Endometrium (tissue), 2 donors: Measurements from ENCODE around the gene VAT1.
"Not testable (repeated sequence)": the region's sequence is repeated elsewhere in the genome, so short reads cannot be mapped to it uniquely, and the experiment has no call there.

Source experiments
- FAIRE-seq: peaks from 2 replicates; lab custom pipeline; 2012; peaks lifted over from hg19 to GRCh38; lab: Jason Lieb, UNC
- donor health status: control.
- donor health status: control.

Gene VAT1

DNA sequence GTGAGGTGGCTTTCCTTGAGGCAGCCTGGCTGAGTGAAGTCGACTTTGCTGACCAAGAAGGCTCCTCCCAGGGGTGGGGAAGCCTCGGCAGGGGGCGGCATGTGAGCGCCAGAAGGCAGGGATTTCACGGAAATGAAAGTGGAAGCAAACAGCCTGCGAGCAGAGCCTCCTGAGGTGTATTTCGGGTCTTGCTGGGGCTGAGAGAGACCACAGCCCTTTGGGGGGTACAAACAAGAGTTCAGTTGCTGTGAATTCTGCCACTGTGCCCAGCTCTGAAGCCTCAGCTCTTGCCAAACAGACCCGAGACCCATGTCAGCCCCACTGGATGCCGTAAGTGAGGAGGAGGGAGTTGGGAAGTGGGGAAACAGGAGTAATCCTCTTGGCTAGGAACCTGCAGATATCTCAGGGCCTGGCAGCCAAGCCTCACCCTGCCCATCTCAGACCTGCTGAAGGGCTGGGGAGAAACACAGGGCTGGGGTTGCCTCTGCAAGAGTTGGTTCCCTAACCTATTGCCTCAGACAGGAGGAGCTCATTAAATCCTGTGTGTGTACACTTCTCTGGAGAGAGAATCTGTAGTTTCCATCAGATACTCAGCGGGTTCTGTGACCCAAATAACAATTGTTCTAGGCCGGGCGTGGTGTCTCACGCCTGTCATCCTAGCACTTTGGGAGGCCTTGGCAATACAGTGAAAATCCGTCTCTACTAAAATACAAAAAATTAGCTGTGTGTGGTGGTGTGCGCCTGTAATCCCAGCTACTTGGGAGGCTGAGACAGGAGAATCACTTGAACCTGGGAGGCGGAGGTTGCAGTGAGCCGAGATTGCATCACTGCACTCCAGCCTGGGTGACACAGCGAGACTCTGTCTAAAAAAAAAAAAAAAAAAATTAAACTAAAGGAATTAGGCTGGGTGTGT is 15.3 kb downstream of the VAT1 start, which contains the start of gene IFI35:
Gene IFI35 (plus strand): TSS at position 146 of the 913 bp plus-strand sequence. CDS start 164 bp downstream, at position 310.
- FAIRE-seq = no peak

GRCh38 chr17:43003542-43004172 is 18.5 kb downstream of the VAT1 start:
- FAIRE-seq = no peak

- not testable (repeated sequence) for FAIRE-seq
Measured at GRCh38 chr17:43000894-43001293, 21.3 kb downstream of the VAT1 start.

DNA sequence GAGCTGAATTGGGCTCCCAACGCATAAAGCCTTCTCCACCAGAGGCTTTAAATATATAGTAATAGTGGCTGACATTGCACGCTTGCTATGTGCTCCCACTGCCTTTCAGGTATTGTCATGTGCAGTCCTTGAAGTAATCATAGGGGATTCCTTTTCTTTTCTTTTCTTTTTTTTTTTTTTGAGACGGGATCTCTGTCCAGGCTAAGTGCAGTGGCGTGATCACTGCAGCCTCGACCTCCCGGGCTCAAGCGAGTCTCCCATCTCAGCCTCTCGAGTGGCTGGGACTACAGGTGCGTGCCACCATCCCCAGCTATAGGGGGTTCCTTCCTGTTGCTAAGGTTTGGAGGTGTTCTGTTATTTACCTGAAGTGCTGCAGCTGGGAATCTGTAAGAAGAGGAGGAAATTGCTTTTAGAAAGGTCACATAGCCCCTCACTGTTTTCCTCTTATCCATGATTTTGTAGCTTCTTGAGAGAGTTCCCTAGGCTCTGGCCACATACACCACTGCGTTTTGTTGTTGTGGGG is 23.1 kb downstream of the VAT1 start:
- FAIRE-seq = no peak

- FAIRE-seq = peak; percentile 99
Measured at GRCh38 chr17:42997984-42998938, 23.9 kb downstream of the VAT1 start, which contains the start of gene RPL27. Gene RPL27 (plus strand): TSS chr17:42998419. CDS start chr17:42998751, 332 bp downstream.

- no peak for FAIRE-seq
Measured at GRCh38 chr17:42997390-42997983, 24.7 kb downstream of the VAT1 start.

GRCh38 chr17:42993913-42994312 is 28.3 kb downstream of the VAT1 start:
- not testable (repeated sequence) for FAIRE-seq

DNA sequence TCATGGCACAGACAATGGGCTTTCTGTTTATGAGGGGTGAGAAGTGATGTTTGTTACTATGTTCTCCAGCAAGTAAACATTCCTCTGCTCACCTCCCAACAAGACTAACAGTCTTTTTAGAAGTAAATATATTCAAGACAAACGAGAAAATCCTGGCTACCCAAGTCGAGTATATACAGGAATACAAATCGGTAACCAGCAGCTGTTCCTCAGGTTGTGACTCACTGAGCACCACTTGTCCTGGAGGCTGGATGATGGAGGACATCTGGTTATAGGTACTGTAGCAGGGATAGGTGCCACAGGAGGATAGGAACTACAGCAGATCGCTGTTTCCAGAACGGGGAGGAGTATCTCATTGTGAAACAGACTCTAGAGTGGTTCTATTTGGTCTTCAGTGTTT is 29.3 kb downstream of the VAT1 start:
- no peak for FAIRE-seq

GRCh38 chr17:42991471-42991870 is 30.7 kb downstream of the VAT1 start:
- FAIRE-seq = no peak

DNA sequence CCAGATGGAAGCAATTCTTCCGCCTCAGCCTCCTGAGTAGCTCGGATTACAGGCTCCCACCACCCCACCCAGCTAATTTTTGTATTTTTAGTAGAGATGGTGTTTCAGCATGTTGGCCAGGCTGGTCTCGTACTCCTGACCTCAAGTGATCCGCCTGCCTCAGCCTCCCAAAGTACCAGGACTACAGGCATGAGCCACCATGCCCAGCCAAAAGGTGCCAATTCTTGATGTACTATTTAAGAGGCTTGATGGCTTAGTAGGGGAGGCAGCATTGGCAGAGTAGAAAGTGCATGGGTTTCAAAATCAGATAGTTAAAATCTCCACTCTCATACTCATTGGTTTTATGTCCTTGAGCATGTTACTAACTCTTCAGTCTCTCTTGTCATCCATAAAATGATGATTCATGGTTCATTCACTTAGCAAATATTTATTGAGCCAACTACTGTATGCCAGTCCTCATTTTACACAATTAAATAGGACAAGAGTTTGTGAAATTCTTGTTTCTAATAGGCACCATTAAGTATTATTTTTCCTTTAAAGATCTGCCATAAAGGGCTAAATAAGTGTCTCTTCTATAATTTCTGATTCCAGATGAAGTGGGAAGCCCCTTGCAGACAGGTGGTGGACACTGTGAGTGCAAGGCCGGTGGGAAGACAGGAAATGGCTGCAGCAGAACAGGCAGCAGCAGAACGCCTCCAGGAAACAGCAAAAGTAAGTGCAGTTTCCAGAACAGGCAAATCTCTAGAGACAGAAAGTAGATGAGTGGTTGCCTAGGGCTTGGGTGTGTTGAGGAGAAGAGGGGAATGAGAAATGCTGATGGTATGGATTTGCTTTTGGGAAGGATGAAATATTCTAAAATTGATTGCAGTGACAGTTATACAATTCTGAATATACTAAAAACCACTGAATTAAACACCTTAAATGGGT is 32.2 kb downstream of the VAT1 start:
- no peak for FAIRE-seq

GRCh38 chr17:42989141-42989540 is 33.0 kb downstream of the VAT1 start:
- FAIRE-seq = no peak

GRCh38 chr17:42985225-42985624 is 37.0 kb downstream of the VAT1 start:
- FAIRE-seq = no peak

DNA sequence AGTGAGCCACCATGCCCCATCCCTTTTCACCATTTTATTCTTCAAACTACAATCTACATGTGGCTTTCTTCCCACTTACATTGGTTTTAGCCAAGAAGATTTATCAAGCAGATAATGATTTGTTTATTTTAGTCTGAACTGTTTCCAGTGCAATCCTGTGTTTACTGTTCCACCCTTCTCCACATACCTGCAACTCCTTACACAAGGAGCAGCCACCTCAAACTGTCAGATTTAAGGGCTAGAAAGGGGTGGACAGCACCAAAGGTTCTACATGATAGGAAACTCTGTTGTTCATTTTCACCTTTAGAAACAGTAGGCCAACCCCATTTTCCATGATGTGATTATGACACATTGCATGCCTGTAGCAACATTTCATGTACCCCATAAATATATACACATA is 39.9 kb downstream of the VAT1 start:
- FAIRE-seq = no peak

GRCh38 chr17:42980766-42981397 is 41.3 kb downstream of the VAT1 start:
- FAIRE-seq = no peak

DNA sequence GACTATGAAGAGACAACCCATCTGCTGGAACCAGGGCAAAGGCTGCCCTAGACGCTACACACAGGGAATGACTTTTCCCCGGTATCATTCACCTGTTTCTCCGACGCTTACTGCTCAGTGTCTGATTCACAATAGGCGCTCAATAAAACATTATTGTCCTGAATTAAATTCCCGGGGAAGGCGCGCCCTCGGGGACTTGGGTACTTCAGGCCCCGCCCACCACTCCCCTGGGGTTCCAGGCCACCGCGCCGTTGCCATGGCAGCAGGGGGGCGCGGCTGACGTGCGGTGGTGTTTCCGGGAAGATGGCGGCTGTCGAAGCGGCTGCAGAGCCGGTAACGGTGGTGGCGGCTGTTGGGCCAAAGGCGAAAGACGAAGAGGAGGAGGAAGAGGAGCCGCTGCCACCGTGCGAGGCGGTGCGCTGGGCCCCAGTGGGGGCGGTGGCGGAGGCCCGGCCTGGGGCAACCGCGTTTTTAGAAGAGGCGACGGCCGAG is 41.9 kb downstream of the VAT1 start, which contains the start of gene RUNDC1:
Gene RUNDC1 (plus strand): TSS at position 292 of the 492 bp plus-strand sequence. CDS start 12 bp downstream, at position 304.
- no peak for FAIRE-seq

- FAIRE-seq = no peak
Measured at GRCh38 chr17:42979511-42980273, 42.5 kb downstream of the VAT1 start, which contains the start of gene PTGES3L. Gene PTGES3L (minus strand): TSS chr17:42980080. CDS start chr17:42980053, 27 bp downstream.

GRCh38 chr17:42975701-42976100 is 46.5 kb downstream of the VAT1 start:
- FAIRE-seq = not testable (repeated sequence)

GRCh38 chr17:42975265-42975664 is 46.9 kb downstream of the VAT1 start:
- FAIRE-seq = no peak
